HG03097 (cell line): Measurements from ENCODE around the gene FMNL2.
A peak's percentile ranks its signal among the peaks of the same experiment; 100 is the strongest.

Source experiments
- ATAC-seq: cut with Tn5 transposase; IDR thresholded peaks from one replicate; pipeline ENCODE4 v1.9.1; 2021; ENCODE audit not compliant: unreplicated experiment, low FRiP score

FMNL2 gene

GRCh38 chr2:152566728-152567069, 231.7 kb downstream of the FMNL2 start:
- ATAC-seq: peak; percentile 51

GRCh38 chr2:152568531-152568930, 233.6 kb downstream of the FMNL2 start:
- ATAC-seq: no peak

- no peak for ATAC-seq
These were observed 234.2 kb downstream of the FMNL2 start for GRCh38 chr2:152569186-152569585.

- no peak for ATAC-seq
These were observed 236.2 kb downstream of the FMNL2 start for GRCh38 chr2:152571048-152571766.

GRCh38 chr2:152572031-152572430, 237.1 kb downstream of the FMNL2 start:
- ATAC-seq: no peak

GRCh38 chr2:152573168-152573567, 238.2 kb downstream of the FMNL2 start:
- ATAC-seq: peak; percentile 87

- ATAC-seq: no peak
These were observed 242.6 kb downstream of the FMNL2 start for GRCh38 chr2:152577579-152577978.

GRCh38 chr2:152578573-152578972, 243.6 kb downstream of the FMNL2 start:
- no peak for ATAC-seq

- ATAC-seq: no peak
These were observed 245.7 kb downstream of the FMNL2 start for GRCh38 chr2:152580714-152581113.

- ATAC-seq: no peak
These were observed 246.4 kb downstream of the FMNL2 start for GRCh38 chr2:152581360-152581759.

- ATAC-seq: no peak
These were observed 247.1 kb downstream of the FMNL2 start for GRCh38 chr2:152582081-152582480.

GRCh38 chr2:152583512-152584229, 248.7 kb downstream of the FMNL2 start:
- ATAC-seq: no peak

- ATAC-seq: no peak
These were observed 249.3 kb downstream of the FMNL2 start for GRCh38 chr2:152584301-152584700.

GRCh38 chr2:152585830-152586484, 251.0 kb downstream of the FMNL2 start:
- no peak for ATAC-seq

GRCh38 chr2:152587187-152587947, 252.4 kb downstream of the FMNL2 start:
- no peak for ATAC-seq

- ATAC-seq: no peak
These were observed 254.0 kb downstream of the FMNL2 start for GRCh38 chr2:152588998-152589397.

GRCh38 chr2:152594022-152594766, 259.2 kb downstream of the FMNL2 start:
- peak; percentile 84 for ATAC-seq

- ATAC-seq: no peak
These were observed 259.8 kb downstream of the FMNL2 start for GRCh38 chr2:152594792-152595191.

GRCh38 chr2:152598975-152599759, 264.2 kb downstream of the FMNL2 start:
- ATAC-seq: no peak
